Astrocyte of the cerebellum (primary cell): Measurements from ENCODE around the gene ZDHHC7.

Source experiments
- DNase-seq: peaks from one replicate; pipeline ENCODE4 v3.0.0-alpha.2; 2011; ENCODE audit warnings: low read depth
- H3K4me3 ChIP-seq: 2 replicates; pipeline ENCODE4 v1.5.1; 2011; ENCODE audit warnings: mild to moderate bottlenecking, low read depth, low read length, moderate library complexity
- CTCF ChIP-seq: IDR thresholded peaks from 2 replicates; pipeline ENCODE4 v1.5.1; 2012; ENCODE audit warnings: low read length, low read depth, moderate library complexity, mild to moderate bottlenecking; ENCODE audit errors: missing control alignments
- in situ Hi-C: cut with HindIII; loops from 2 replicates; pipeline ENCODE4 v1.10.0; 2017; ENCODE audit warnings: low sequenced_read_pairs

Gene ZDHHC7

GRCh38 chr16:84970447-84971127 lies 40.7 kb downstream of the ZDHHC7 start:
- H3K4me3 ChIP-seq, result no peak overlapping the region
- in situ Hi-C loops, result loop anchor here (10.0 kb wide), 1 partner anchor 216 kb away; no protein-coding TSS in a partner anchor
- peak; percentile 41 for DNase-seq
- TF ChIP-seq CTCF, result peak; percentile 88

GRCh38 chr16:84967828-84968227 lies 43.5 kb downstream of the ZDHHC7 start:
- no peak for DNase-seq
- in situ Hi-C loops, result no loop called here
- TF ChIP-seq CTCF, result no peak
- H3K4me3 ChIP-seq, result no peak overlapping the region

DNA sequence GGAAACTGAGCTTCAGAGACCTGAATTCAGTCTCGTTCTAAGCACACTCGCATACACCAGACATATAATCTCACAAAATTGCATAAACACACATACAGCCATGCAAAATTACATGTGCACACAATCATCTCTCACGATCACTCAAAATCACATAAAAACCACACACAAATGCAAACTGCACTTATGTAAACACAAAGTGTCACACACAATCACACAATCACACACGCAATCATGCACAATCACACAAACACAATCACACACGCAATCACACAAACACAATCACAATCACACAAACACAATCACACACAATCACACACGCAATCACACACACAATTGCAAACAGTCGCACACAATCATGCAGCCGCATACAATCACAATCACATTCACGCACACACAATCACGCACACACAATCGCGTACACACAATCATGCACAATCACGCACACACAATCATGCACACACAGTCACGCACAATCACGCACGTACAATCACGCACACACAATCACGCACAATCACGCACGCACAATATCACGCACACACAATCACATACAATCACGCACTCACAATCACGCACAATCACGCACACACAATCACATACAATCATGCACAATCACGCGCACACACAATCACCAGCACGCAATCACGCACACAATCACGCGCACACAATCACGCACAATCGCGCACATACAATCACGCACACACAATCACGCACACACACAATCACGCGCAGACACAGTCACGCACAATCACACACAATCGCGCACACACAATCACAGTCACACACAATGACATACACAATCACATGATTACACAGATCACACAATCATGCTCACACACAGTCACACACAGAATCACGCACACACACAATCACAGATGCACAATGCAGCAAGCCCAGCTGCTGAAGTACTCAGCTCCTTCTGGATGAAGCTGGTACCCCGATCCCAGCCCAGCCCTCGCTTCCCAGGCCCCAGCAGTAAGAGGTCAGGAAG lies 45.6 kb downstream of the ZDHHC7 start:
- no peak overlapping the region for H3K4me3 ChIP-seq
- TF ChIP-seq CTCF, result no peak
- DNase-seq, result no peak
- in situ Hi-C loops, result no loop called here

DNA sequence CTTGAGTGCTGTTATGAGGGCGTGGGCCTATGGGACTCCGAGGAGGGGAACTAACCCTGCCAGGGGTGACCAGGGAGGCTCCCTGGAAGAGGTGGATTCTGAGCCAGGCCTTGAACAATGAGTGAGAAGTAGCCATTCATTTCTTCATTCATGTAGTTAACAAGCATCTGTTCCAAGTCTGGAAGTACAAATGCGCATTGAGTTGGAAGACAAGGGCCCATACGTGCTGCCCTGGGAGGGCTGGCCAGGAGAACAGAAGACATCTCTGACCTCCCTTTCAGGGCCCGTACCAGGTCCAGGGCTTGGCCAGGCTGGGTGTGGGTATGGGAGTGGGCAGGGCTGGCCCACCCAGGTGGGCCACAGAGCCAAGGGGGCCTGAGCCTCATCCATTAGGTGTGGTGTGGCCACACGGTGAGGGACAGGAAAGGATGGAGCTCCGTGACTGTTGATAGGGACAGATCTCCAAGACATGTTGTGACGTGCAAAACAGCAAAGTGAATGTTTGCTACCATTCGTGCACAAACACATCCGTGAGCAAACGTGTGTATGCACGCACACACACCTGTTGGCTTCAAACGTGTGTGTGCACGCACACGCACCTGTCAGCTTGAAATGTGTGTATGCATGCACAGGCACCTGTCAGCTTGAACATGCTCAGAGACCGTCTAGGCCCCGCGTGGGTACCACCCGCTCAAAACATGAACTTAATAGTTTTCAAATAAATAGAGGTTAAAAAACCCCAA lies 46.8 kb downstream of the ZDHHC7 start:
- TF ChIP-seq CTCF, result no peak
- H3K4me3 ChIP-seq, result no peak overlapping the region
- DNase-seq, result no peak
- in situ Hi-C loops, result no loop called here

GRCh38 chr16:84963066-84963465 lies 48.3 kb downstream of the ZDHHC7 start:
- no peak for TF ChIP-seq CTCF
- no peak overlapping the region for H3K4me3 ChIP-seq
- no peak for DNase-seq
- in situ Hi-C loops, result no loop called here

DNA sequence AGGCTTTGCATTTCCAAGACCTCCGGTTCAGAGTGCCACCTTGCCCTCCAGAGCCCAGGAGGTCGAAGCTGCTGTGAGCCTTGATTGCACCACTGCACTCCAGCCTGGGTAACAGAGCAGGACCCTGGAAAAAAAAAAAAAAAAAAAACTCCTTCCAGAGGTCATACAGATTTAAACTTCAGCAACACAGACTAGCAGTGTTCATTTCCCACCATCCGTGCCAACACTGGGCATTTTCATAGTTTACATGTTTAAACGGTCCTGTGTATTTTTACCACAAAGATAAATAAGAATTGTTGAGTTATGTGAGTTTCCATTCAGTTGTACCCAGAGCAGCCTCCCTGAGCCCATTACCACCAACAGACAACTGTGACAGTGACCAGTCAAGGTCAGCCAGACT lies 50.4 kb downstream of the ZDHHC7 start:
- H3K4me3 ChIP-seq, result no peak overlapping the region
- no peak for TF ChIP-seq CTCF
- in situ Hi-C loops, result no loop called here
- no peak for DNase-seq
